ENCODE measurements around the gene FOXL1.

DNA sequence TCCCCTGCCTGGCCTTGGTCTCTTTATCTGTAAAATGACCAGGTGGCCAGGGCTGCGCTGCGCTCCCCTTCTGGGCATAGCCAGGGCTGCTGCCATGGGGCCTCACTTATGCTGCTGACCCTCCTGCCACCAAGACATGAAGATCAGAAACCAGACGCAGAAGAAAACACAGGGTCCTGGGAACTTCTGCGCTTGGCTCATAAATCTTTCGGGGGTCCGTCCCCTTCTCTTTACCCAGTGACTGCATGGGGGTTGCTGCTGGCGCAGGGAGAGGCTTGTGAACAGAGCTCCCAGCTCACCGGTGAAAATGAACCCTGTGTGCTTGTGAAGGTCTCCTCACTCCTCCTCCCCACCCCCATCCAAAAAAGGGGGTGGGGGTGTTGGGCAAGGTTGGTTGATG, 5.7 kb upstream of the FOXL1 start:
- no peak for TF ChIP-seq NCOA1 (IDR thresholded peaks at IDR 0.05; ENCODE audit: low read depth)
- TF ChIP-seq, protein P1, sequence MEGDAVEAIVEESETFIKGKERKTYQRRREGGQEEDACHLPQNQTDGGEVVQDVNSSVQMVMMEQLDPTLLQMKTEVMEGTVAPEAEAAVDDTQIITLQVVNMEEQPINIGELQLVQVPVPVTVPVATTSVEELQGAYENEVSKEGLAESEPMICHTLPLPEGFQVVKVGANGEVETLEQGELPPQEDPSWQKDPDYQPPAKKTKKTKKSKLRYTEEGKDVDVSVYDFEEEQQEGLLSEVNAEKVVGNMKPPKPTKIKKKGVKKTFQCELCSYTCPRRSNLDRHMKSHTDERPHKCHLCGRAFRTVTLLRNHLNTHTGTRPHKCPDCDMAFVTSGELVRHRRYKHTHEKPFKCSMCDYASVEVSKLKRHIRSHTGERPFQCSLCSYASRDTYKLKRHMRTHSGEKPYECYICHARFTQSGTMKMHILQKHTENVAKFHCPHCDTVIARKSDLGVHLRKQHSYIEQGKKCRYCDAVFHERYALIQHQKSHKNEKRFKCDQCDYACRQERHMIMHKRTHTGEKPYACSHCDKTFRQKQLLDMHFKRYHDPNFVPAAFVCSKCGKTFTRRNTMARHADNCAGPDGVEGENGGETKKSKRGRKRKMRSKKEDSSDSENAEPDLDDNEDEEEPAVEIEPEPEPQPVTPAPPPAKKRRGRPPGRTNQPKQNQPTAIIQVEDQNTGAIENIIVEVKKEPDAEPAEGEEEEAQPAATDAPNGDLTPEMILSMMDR (IDR thresholded peaks at IDR 0.05 in 2 of 3, conservative IDR thresholded peaks at IDR 0.05 in 1 of 3; ENCODE audit: insufficient read depth in 2 of 3, low read depth in 1 of 3, low read length in 3 of 3): no peak

Data from K562 (cell line).